Measurements from ENCODE around the gene TICAM2.

DNA sequence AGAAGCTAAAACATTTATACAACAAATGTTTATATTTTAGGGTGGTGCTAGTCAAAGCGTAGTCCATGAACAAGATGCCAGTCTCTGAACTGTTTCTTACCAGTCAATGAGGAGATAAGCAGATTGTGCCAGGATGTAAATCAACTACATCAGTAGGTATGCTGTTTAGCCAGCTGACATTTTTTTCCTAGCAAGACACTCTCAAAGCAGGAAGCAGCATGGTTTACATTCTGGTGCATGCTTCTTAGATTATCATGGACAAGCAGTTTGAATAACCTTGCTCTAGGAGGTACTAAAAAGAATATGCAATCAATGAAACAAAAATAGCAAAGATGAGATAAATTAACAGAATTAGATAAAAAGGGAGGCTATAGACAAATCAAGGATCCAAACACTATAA, 17.0 kb downstream of the TICAM2 start:
- TF ChIP-seq, protein P1, sequence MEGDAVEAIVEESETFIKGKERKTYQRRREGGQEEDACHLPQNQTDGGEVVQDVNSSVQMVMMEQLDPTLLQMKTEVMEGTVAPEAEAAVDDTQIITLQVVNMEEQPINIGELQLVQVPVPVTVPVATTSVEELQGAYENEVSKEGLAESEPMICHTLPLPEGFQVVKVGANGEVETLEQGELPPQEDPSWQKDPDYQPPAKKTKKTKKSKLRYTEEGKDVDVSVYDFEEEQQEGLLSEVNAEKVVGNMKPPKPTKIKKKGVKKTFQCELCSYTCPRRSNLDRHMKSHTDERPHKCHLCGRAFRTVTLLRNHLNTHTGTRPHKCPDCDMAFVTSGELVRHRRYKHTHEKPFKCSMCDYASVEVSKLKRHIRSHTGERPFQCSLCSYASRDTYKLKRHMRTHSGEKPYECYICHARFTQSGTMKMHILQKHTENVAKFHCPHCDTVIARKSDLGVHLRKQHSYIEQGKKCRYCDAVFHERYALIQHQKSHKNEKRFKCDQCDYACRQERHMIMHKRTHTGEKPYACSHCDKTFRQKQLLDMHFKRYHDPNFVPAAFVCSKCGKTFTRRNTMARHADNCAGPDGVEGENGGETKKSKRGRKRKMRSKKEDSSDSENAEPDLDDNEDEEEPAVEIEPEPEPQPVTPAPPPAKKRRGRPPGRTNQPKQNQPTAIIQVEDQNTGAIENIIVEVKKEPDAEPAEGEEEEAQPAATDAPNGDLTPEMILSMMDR (IDR thresholded peaks at IDR 0.05 in 8 of 11, conservative IDR thresholded peaks at IDR 0.05 in 3 of 11) = no peak
- TF ChIP-seq POLR2AphosphoS5 (IDR thresholded peaks at IDR 0.05) = no peak

Measured in spleen (tissue), 7 donors.